Endothelial cell of umbilical vein (primary cell): ENCODE results near the gene RAPGEF6.

Experiments
- CTCF ChIP-seq, 2 donors: IDR thresholded peaks; 1 replicate in 1 of 2; 2 replicates in 1 of 2; pipeline ENCODE4 v1.5.1; 2011; ENCODE audit warnings: low read length in 2 of 2, mild to moderate bottlenecking in 2 of 2, moderate library complexity in 2 of 2, control low read depth in 1 of 2, inconsistent platforms in 1 of 2, low read depth in 1 of 2; ENCODE audit not compliant: insufficient read depth in 1 of 2; ENCODE audit errors: extremely low read depth in 1 of 2
- EZH2 ChIP-seq: IDR thresholded peaks from 2 replicates; pipeline ENCODE4 v1.6.1; 2012; ENCODE audit warnings: borderline replicate concordance, low read depth, mild to moderate bottlenecking, moderate library complexity, low read length, inconsistent platforms; ENCODE audit not compliant: severe bottlenecking
- FOS ChIP-seq: IDR thresholded peaks from 2 replicates; pipeline ENCODE4 v1.6.1; 2011; ENCODE audit warnings: mild to moderate bottlenecking, low read length, moderate library complexity, borderline replicate concordance; ENCODE audit not compliant: insufficient read depth
- GATA2 ChIP-seq: IDR thresholded peaks from 2 replicates; pipeline ENCODE4 v1.7.0; 2011; ENCODE audit warnings: low read depth, mild to moderate bottlenecking, moderate library complexity, mixed read lengths, low read length; ENCODE audit not compliant: insufficient read length, insufficient read depth
- JUN ChIP-seq: IDR thresholded peaks from 2 replicates; pipeline ENCODE4 v1.6.1; 2011; ENCODE audit warnings: borderline replicate concordance, low read depth; ENCODE audit not compliant: insufficient read length, insufficient read depth
- MYC ChIP-seq: IDR thresholded peaks from one replicate; pipeline ENCODE4 v1.6.1; 2011; ENCODE audit warnings: mild to moderate bottlenecking, low read depth, low read length
- POLR2A ChIP-seq: IDR thresholded peaks from 2 replicates; pipeline ENCODE4 v1.6.1; 2012; ENCODE audit warnings: low read depth, mild to moderate bottlenecking, control low read depth, low read length
- POLR2AphosphoS5 ChIP-seq: IDR thresholded peaks from 2 replicates; pipeline ENCODE4 v1.6.1; 2012; ENCODE audit warnings: low read depth, mild to moderate bottlenecking, control low read depth, low read length, moderate library complexity; ENCODE audit not compliant: insufficient read depth
- TF ChIP-seq, protein P1 (sequence below): IDR thresholded peaks from 2 replicates; pipeline ENCODE4 v1.6.1; 2011; ENCODE audit not compliant: insufficient read depth, insufficient read length

DNA sequence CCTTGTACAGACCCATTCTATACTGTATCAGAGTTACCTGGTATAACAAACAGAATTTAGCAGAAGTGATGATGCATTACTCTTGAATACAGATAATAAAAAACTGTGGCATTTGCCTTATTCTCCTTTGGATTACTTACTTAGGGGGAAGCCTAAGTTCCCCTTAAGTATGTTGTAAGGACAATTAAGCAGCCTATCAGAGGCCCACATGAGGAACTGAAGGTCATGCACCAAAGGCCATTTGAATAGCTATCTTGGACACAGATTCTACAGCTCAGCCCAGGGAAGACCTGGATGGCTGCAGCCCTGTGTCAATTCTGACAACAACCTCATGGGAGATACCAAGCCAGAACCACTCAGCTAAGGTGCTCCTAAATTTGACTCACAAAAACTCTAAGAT, 125.2 kb downstream of the RAPGEF6 start:
- no peak for TF ChIP-seq CTCF (IDR thresholded peaks at IDR 0.05; ENCODE audit: extremely low read depth in 1 of 2, insufficient read depth in 1 of 2, low read depth in 1 of 2, low read length in 2 of 2)
- TF ChIP-seq, protein P1, sequence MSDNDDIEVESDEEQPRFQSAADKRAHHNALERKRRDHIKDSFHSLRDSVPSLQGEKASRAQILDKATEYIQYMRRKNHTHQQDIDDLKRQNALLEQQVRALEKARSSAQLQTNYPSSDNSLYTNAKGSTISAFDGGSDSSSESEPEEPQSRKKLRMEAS = no peak
- TF ChIP-seq POLR2AphosphoS5 = no peak
- TF ChIP-seq JUN = no peak
- TF ChIP-seq POLR2A = no peak
- no peak for TF ChIP-seq EZH2
- TF ChIP-seq MYC = no peak
- no peak for TF ChIP-seq GATA2
- no peak for TF ChIP-seq FOS
